Body of pancreas (tissue), 4 donors: ENCODE data around the gene NRCAM. TPM values are rescaled to one million over a fixed set of nuclear protein-coding genes. Genes with fewer than 3 reads are reported as not detected.
A peak's percentile ranks its signal among the peaks of the same experiment; 100 is the strongest.

Source experiments
- ATAC-seq: fragments of 150-250 bp; one replicate; pipeline ENCODE4 v1.9.1; 2016
- DNase-seq, 4 donors: peaks; one replicate each; pipeline ENCODE4 v3.0.0-alpha.2; 2019
- H3K27ac ChIP-seq, 4 donors: fragments of 200-600 bp; sonication (generic); 1 replicate in 3 of 4; 2 replicates in 1 of 4; pipeline versions ENCODE4 v1.5.1 to v1.6.1; 2016 to 2019; ENCODE audit warnings: mild to moderate bottlenecking in 1 of 4, mixed read lengths in 1 of 4, moderate library complexity in 1 of 4
- H3K27me3 ChIP-seq, 2 donors: fragments of 200-600 bp; sonication (generic); one replicate each; pipeline ENCODE4 v1.6.0; 2016; ENCODE audit warnings: mild to moderate bottlenecking in 1 of 2
- H3K36me3 ChIP-seq, 2 donors: fragments of 200-600 bp; sonication (generic); replicated peaks in 1 of 2; 2 replicates each; pipeline ENCODE4 v1.5.1; 2016; ENCODE audit warnings: low read depth in 2 of 2; ENCODE audit not compliant: insufficient read depth in 1 of 2
- H3K4me1 ChIP-seq: fragments of 200-600 bp; sonication (generic); one replicate; pipeline ENCODE4 v1.6.0; 2016
- H3K4me3 ChIP-seq, 2 donors: fragments of 200-600 bp; sonication (generic); 1 replicate in 1 of 2; 2 replicates in 1 of 2; pipeline ENCODE4 v1.5.1; 2016 to 2019
- H3K9me3 ChIP-seq, 3 donors: fragments of 200-600 bp; sonication (generic); 1 replicate in 2 of 3; 2 replicates in 1 of 3; pipeline ENCODE4 v1.5.1; 2016
- CTCF ChIP-seq, 7 experiments: fragments of 450-650 bp in 4 of 7; fragments of 200-600 bp in 3 of 7; sonication (generic) in 3 of 7; IDR thresholded peaks; one replicate each; pipeline ENCODE4 v1.5.1; 2016 to 2019; ENCODE audit warnings: antibody characterized with exemption in 7 of 7
- POLR2A ChIP-seq, 3 donors: fragments of 450-650 bp; IDR thresholded peaks; one replicate each; pipeline ENCODE4 v1.6.1; 2016; ENCODE audit warnings: antibody characterized with exemption in 3 of 3, mild to moderate bottlenecking in 2 of 3
- WGBS, 2 donors: methylation state at CpG; one replicate each; pipeline ENCODE4 v1.1.5; 2017; 5-methylcytosine and 5-hydroxymethylcytosine counted together
- intact Hi-C: fragments of 100-400 bp; cut with DNase I; formaldehyde crosslinking; loops from one replicate; pipeline ENCODE4 v1.15.1; 2023
- total RNA-seq, 2 donors: library from RNA; depleted of rRNA; stranded (reverse); fragments of >200 nt; gene quantifications; one replicate each; pipeline ENCODE4 v1.1.0, GENCODE V29; 2016

NRCAM gene
- total RNA-seq, 2 donors from 2014 or later: 39.4 to 49.8 TPM

- H3K36me3 ChIP-seq: no peaks in the 10 kb centered on the region
- DNase-seq: no peak
- no peaks in the 10 kb centered on the region for H3K9me3 ChIP-seq
- no peak for ATAC-seq
- peak overlapping the region in 1 of 4 donors; percentile 24 for H3K27ac ChIP-seq
- no peaks in the 10 kb centered on the region for H3K27me3 ChIP-seq
- H3K4me1 ChIP-seq: peaks cover 45% of the 10 kb centered on the region
- no peak overlapping the region for H3K4me3 ChIP-seq
- intact Hi-C loops: no loop called here
- TF ChIP-seq CTCF (IDR thresholded peaks at IDR 0.05): no peak
- no peak for TF ChIP-seq POLR2A (IDR thresholded peaks at IDR 0.05)
These were observed 128.9 kb downstream of the NRCAM start for GRCh38 chr7:108327353-108327752.

- WGBS, 2 donors: 31 to 32% methylated on average over 2 of the region's 2 CpGs
- intact Hi-C loops: no loop called here
- Histone ChIP-seq H3K27ac (peak overlapping the region in 2 of 4 donors; percentile 24 to 30), H3K4me1 (peaks cover 44% of the 10 kb centered on the region), H3K27me3 (no peaks in the 10 kb centered on the region), H3K9me3 (no peaks in the 10 kb centered on the region), H3K4me3 (no peak overlapping the region), H3K36me3 (no peaks in the 10 kb centered on the region)
- no peak for DNase-seq
- no peak for TF ChIP-seq CTCF (IDR thresholded peaks at IDR 0.05)
- TF ChIP-seq POLR2A (IDR thresholded peaks at IDR 0.05): no peak
- ATAC-seq: no peak
These were observed 129.3 kb downstream of the NRCAM start for GRCh38 chr7:108326938-108327337.

GRCh38 chr7:108324053-108325038 is 131.9 kb downstream of the NRCAM start:
- ATAC-seq: no peak
- Histone ChIP-seq H3K27ac (no peak overlapping the region), H3K4me3 (no peak overlapping the region), H3K36me3 (no peaks in the 10 kb centered on the region), H3K4me1 (peaks cover 44% of the 10 kb centered on the region), H3K27me3 (no peaks in the 10 kb centered on the region), H3K9me3 (no peaks in the 10 kb centered on the region)
- DNase-seq: no peak
- intact Hi-C loops: no loop called here
- no peak for TF ChIP-seq CTCF (IDR thresholded peaks at IDR 0.05)
- no peak for TF ChIP-seq POLR2A (IDR thresholded peaks at IDR 0.05)
- WGBS, 2 donors: 56 to 61% methylated on average over 4 of the region's 4 CpGs

- DNase-seq: no peak
- no peak overlapping the region for H3K27ac ChIP-seq
- H3K4me1 ChIP-seq: peaks cover 37% of the 10 kb centered on the region
- WGBS, 2 donors: 27 to 46% methylated on average over 4 of the region's 4 CpGs
- no peaks in the 10 kb centered on the region for H3K27me3 ChIP-seq
- intact Hi-C loops: no loop called here
- no peak for ATAC-seq
- TF ChIP-seq CTCF (IDR thresholded peaks at IDR 0.05) (no peak), POLR2A (IDR thresholded peaks at IDR 0.05) (no peak)
- H3K9me3 ChIP-seq: no peaks in the 10 kb centered on the region
- no peaks in the 10 kb centered on the region for H3K36me3 ChIP-seq
- H3K4me3 ChIP-seq: no peak overlapping the region
These were observed 133.1 kb downstream of the NRCAM start for GRCh38 chr7:108322925-108323832.
